K562 (cell line): ENCODE measurements around the gene NAPA. TPM values are rescaled to one million over a fixed set of nuclear protein-coding genes. Genes with fewer than 3 reads are reported as not detected.

ENCODE experiments used
- CHD2 ChIP-seq: IDR thresholded peaks from 2 replicates; pipeline ENCODE4 v1.6.1; 2011; ENCODE audit warnings: low read depth, low read length
- CREBBP ChIP-seq: IDR thresholded peaks from one replicate; pipeline ENCODE4 v1.6.1; 2012; ENCODE audit warnings: low read depth, mild to moderate bottlenecking, control low read depth, inconsistent platforms, low read length
- CXXC5 ChIP-seq: fragments of 250-450 bp; sonication (Bioruptor Pico); IDR thresholded peaks from 2 replicates; pipeline ENCODE4 v1.8.0; 2022; ENCODE audit warnings: inconsistent platforms, mild to moderate bottlenecking, moderate library complexity
- FOXM1 ChIP-seq, 2 experiments: fragments of 450-650 bp in 1 of 2; sonication (generic) in 1 of 2; formaldehyde crosslinking in 1 of 2; IDR thresholded peaks; 2 replicates each; pipeline versions ENCODE4 v1.6.1 to v1.9.0; 2017 to 2022; ENCODE audit warnings: low read depth in 2 of 2, mild to moderate bottlenecking in 2 of 2, missing genetic modification reagents in 1 of 2, moderate library complexity in 1 of 2
- HNRNPK ChIP-seq: fragments of 200-400 bp; formaldehyde crosslinking; IDR thresholded peaks from one replicate; pipeline ENCODE4 v1.6.1; 2018; ENCODE audit warnings: mild to moderate bottlenecking, low read depth, low read length; ENCODE audit not compliant: poor library complexity, severe bottlenecking
- KLF6 ChIP-seq: fragments of 250-450 bp; sonication (Bioruptor Pico); IDR thresholded peaks from 2 replicates; pipeline ENCODE4 v1.4.0; 2020; ENCODE audit warnings: mild to moderate bottlenecking, moderate library complexity, borderline replicate concordance
- SPI1 ChIP-seq: IDR thresholded peaks from 2 replicates; pipeline ENCODE4 v1.6.1; 2011; ENCODE audit warnings: low read depth, low read length, control low read depth, borderline replicate concordance
- ZBTB17 ChIP-seq: fragments of 450-650 bp; formaldehyde crosslinking; IDR thresholded peaks from 2 replicates; pipeline ENCODE4 v1.4.0; 2020; ENCODE audit warnings: mild to moderate bottlenecking
- ZKSCAN3 ChIP-seq: fragments of 250-450 bp; sonication (Bioruptor Pico); IDR thresholded peaks from 2 replicates; pipeline ENCODE4 v1.4.0; 2020
- ZNF133 ChIP-seq: fragments of 250-450 bp; sonication (Bioruptor Pico); IDR thresholded peaks from 2 replicates; pipeline ENCODE4 v1.4.0; 2020; ENCODE audit warnings: mild to moderate bottlenecking
- polyA plus RNA-seq, 8 experiments: library from polyadenylated mRNA; depleted of rRNA in 4 of 8; stranded (reverse) in 5 of 8; unstranded in 3 of 8; fragments of >200 nt; fragmentation: Nextera tagmentation in 2 of 8; fragmentation: Illumina TruSeq in 1 of 8; extraction: Ambion mirVana in 2 of 8; extraction: Trizol in 1 of 8; gene quantifications; 2 replicates each; pipeline versions ENCODE4 v1.2.1 to v1.2.3, GENCODE V29; 2011 to 2014; ENCODE audit warnings: inconsistent platforms in 1 of 8, missing spikeins in 1 of 8
- total RNA-seq, 7 experiments: library from RNA; depleted of rRNA in 6 of 7; stranded (reverse); fragments of >200 nt in 6 of 7; fragmentation: Illumina TruSeq in 2 of 7; extraction: Trizol in 2 of 7; gene quantifications; 2 replicates each; pipeline versions ENCODE4 v1.2.1 to v1.2.3, GENCODE V29; 2011 to 2021; ENCODE audit warnings: low replicate concordance in 1 of 7
- TF ChIP-seq, protein P1 (sequence below): sonication (generic); formaldehyde crosslinking; IDR thresholded peaks from 2 replicates; pipeline ENCODE4 v1.8.0; 2022; ENCODE audit warnings: mild to moderate bottlenecking, missing genetic modification reagents
- TF ChIP-seq, protein P2 (sequence below): fragments of 450-650 bp; IDR thresholded peaks from one replicate; pipeline ENCODE4 v1.6.1; 2018; ENCODE audit warnings: mild to moderate bottlenecking, moderate library complexity; ENCODE audit not compliant: partially characterized antibody
- TF ChIP-seq, protein P3 (sequence below): fragments of 450-650 bp; IDR thresholded peaks from 2 replicates; pipeline ENCODE4 v1.6.1; 2017; ENCODE audit warnings: antibody characterized with exemption
- TF ChIP-seq, protein P4 (sequence below): fragments of 250-450 bp; sonication (Bioruptor Pico); IDR thresholded peaks from 2 replicates; pipeline ENCODE4 v1.8.0; 2022; ENCODE audit warnings: inconsistent platforms

Gene NAPA
- total and polyA plus RNA-seq, 9 of the 15 experiments (the other 6 are each of a cell fraction or from before 2014, with no cell fraction given), result 5.4 to 98.6 (median 77.5) TPM

DNA sequence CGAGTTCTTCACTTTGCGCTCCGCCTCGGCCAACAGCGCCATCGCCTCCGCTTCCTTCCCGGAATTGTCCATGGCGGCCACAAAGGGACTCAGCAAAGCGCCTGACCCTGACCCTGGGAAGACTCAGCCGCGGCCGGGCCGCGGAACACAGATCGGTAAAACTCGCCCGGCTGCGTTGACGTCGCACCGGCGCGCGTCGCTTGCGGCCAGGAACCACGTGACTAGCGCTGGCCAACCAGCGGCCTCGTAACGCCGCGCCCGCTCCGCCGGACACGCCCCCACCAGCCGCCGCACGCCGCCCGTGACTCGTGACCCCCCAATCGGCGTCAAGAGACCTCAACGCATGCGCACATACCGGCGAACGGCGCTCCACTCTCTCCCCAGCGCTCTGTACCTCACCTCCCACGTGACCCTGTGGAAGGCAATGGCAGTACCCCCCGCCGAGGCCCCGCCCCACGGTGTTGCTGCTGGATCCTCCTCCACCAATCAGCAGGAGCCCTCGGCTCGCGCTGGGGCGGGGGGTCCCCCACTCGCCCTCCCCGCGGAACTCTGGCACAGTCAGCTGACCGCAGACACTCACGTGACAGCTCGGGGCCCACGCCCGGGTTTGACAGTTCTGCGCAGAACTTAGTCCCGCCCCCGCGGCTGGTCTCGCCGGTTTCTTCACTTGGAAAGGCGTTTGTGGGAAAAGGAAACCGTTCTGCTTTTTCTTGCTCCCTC, at the start of gene NAPA (continued):
- TF ChIP-seq CHD2, result no peak
- no peak for TF ChIP-seq ZNF133
- TF ChIP-seq FOXM1 (IDR thresholded peaks at IDR 0.05; ENCODE audit: low read depth), result peak; percentile 65; the same call in 1 of the 2 replicates
- TF ChIP-seq FOXM1 (CRISPR knock-in tag; IDR thresholded peaks at IDR 0.05; ENCODE audit: low read depth), result no peak
- TF ChIP-seq KLF6, result no peak
- TF ChIP-seq ZBTB17 (CRISPR knock-in tag), result no peak
- TF ChIP-seq, protein P1, sequence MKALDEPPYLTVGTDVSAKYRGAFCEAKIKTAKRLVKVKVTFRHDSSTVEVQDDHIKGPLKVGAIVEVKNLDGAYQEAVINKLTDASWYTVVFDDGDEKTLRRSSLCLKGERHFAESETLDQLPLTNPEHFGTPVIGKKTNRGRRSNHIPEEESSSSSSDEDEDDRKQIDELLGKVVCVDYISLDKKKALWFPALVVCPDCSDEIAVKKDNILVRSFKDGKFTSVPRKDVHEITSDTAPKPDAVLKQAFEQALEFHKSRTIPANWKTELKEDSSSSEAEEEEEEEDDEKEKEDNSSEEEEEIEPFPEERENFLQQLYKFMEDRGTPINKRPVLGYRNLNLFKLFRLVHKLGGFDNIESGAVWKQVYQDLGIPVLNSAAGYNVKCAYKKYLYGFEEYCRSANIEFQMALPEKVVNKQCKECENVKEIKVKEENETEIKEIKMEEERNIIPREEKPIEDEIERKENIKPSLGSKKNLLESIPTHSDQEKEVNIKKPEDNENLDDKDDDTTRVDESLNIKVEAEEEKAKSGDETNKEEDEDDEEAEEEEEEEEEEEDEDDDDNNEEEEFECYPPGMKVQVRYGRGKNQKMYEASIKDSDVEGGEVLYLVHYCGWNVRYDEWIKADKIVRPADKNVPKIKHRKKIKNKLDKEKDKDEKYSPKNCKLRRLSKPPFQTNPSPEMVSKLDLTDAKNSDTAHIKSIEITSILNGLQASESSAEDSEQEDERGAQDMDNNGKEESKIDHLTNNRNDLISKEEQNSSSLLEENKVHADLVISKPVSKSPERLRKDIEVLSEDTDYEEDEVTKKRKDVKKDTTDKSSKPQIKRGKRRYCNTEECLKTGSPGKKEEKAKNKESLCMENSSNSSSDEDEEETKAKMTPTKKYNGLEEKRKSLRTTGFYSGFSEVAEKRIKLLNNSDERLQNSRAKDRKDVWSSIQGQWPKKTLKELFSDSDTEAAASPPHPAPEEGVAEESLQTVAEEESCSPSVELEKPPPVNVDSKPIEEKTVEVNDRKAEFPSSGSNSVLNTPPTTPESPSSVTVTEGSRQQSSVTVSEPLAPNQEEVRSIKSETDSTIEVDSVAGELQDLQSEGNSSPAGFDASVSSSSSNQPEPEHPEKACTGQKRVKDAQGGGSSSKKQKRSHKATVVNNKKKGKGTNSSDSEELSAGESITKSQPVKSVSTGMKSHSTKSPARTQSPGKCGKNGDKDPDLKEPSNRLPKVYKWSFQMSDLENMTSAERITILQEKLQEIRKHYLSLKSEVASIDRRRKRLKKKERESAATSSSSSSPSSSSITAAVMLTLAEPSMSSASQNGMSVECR, result peak; percentile 93
- TF ChIP-seq, protein P2, sequence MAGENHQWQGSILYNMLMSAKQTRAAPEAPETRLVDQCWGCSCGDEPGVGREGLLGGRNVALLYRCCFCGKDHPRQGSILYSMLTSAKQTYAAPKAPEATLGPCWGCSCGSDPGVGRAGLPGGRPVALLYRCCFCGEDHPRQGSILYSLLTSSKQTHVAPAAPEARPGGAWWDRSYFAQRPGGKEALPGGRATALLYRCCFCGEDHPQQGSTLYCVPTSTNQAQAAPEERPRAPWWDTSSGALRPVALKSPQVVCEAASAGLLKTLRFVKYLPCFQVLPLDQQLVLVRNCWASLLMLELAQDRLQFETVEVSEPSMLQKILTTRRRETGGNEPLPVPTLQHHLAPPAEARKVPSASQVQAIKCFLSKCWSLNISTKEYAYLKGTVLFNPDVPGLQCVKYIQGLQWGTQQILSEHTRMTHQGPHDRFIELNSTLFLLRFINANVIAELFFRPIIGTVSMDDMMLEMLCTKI, result no peak
- TF ChIP-seq CREBBP, result no peak
- TF ChIP-seq HNRNPK, result peak; percentile 24
- TF ChIP-seq, protein P3, sequence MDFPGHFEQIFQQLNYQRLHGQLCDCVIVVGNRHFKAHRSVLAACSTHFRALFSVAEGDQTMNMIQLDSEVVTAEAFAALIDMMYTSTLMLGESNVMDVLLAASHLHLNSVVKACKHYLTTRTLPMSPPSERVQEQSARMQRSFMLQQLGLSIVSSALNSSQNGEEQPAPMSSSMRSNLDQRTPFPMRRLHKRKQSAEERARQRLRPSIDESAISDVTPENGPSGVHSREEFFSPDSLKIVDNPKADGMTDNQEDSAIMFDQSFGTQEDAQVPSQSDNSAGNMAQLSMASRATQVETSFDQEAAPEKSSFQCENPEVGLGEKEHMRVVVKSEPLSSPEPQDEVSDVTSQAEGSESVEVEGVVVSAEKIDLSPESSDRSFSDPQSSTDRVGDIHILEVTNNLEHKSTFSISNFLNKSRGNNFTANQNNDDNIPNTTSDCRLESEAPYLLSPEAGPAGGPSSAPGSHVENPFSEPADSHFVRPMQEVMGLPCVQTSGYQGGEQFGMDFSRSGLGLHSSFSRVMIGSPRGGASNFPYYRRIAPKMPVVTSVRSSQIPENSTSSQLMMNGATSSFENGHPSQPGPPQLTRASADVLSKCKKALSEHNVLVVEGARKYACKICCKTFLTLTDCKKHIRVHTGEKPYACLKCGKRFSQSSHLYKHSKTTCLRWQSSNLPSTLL, result no peak
- TF ChIP-seq, protein P4, sequence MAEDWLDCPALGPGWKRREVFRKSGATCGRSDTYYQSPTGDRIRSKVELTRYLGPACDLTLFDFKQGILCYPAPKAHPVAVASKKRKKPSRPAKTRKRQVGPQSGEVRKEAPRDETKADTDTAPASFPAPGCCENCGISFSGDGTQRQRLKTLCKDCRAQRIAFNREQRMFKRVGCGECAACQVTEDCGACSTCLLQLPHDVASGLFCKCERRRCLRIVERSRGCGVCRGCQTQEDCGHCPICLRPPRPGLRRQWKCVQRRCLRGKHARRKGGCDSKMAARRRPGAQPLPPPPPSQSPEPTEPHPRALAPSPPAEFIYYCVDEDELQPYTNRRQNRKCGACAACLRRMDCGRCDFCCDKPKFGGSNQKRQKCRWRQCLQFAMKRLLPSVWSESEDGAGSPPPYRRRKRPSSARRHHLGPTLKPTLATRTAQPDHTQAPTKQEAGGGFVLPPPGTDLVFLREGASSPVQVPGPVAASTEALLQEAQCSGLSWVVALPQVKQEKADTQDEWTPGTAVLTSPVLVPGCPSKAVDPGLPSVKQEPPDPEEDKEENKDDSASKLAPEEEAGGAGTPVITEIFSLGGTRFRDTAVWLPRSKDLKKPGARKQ, result no peak
- peak; percentile 98 for TF ChIP-seq CXXC5 (CRISPR knock-in tag)
- peak; percentile 37; the same call in 1 of the 2 replicates for TF ChIP-seq SPI1
- no peak for TF ChIP-seq ZKSCAN3
